NCI-H510A treated with DMSO at 0.1 percent for 48 hours (cell line): Measurements from ENCODE around the gene RHOF.
A peak's percentile ranks its signal among the peaks of the same experiment; 100 is the strongest.

Source experiments
- DNase-seq: peaks from one replicate; lab custom pipeline; 2025; lab: John Stamatoyannopoulos, UW

RHOF gene

DNA sequence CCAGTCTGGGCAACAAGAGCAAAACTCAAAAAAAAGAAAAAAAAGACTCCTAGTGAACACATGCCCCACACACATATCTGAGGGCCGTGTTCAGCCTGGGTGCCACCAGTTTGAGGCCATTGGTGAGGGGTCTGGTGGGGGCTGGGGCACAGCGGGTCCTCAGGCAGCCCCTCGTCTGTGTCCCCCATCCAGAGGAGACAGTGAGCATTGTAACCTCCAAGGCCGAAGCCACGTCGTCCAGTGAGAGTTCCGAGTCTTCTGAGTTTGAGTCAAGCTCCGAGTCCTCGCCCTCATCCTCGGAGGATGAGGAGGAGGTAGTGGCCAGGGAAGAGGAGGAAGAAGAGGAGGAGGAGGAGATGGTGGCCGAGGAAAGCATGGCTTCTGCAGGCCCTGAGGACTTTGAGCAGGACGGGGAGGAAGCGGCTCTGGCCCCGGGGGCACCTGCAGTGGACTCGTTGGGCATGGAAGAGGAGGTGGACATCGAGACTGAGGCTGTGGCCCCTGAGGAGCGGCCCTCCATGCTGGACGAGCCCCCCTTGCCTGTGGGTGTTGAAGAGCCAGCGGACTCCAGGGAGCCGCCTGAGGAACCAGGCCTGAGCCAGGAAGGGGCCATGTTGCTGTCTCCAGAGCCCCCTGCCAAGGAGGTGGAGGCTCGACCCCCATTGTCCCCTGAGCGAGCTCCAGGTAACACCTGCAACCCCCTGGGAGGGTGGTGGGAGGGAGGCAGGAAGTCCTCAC lies 25.9 kb upstream of the RHOF start:
- no peak for DNase-seq

DNA sequence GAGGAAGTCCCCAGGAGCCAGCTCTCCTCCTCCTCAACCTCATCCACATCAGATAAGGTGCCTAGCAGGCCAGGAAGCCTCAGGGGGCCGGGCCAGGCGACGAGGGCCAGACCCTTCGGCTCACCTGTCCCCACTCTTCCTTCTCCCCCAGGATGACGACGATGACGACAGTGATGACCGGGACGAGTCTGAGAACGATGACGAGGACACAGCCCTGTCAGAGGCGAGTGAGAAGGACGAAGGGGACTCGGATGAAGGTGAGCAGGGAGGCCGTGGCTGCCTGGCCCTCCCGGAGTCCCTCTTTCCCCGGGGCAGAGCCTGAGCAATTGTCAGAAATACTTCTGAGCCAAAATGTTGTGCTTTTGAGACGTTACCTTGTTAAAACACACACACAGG lies 24.2 kb upstream of the RHOF start:
- no peak for DNase-seq

DNA sequence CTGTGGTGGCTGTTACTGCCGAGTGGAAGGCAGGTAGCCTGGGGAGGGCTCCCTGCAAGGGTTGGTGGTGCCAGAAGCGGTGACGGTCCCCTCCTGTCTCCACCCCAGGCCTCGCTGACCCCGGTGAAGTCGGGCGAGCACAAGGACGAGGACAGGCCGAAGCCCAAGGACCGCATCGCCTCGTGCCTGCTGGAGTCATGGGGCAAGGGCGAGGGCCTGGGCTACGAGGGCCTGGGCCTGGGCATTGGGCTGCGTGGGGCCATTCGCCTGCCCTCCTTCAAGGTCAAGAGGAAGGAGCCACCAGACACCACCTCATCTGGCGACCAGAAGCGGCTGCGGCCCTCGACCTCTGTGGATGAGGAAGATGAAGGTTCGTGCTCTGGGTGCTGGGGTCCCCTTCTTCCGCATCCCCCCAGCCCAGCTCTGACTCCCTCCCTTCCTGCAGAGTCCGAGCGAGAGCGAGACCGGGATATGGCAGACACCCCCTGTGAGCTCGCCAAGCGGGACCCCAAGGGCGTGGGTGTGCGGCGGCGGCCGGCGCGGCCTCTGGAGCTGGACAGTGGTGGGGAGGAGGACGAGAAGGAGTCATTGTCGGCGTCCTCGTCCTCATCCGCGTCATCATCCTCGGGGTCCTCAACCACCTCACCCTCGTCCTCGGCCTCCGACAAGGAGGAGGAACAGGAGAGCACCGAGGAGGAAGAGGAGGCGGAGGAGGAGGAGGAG lies 23.6 kb upstream of the RHOF start:
- DNase-seq: no peak

DNA sequence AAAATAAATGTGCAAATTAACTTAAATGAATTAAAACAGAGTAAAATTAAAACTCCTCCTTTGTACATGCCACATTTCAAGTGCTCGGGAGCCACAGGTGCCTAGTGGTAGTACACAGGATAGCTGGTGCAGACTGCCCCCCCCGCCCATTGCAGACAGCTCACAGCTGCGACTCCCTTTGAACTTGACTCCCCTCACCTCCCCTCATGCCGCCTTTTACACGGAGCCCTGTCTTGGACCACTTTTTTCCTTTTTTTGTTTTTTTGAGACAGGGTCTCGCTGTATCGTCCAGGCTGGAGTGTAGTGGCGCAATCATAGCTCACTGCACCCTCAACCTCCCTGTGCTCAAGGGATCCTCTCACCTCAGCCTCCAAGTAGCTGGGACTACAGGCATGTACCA lies 21.8 kb upstream of the RHOF start:
- DNase-seq: no peak

DNA sequence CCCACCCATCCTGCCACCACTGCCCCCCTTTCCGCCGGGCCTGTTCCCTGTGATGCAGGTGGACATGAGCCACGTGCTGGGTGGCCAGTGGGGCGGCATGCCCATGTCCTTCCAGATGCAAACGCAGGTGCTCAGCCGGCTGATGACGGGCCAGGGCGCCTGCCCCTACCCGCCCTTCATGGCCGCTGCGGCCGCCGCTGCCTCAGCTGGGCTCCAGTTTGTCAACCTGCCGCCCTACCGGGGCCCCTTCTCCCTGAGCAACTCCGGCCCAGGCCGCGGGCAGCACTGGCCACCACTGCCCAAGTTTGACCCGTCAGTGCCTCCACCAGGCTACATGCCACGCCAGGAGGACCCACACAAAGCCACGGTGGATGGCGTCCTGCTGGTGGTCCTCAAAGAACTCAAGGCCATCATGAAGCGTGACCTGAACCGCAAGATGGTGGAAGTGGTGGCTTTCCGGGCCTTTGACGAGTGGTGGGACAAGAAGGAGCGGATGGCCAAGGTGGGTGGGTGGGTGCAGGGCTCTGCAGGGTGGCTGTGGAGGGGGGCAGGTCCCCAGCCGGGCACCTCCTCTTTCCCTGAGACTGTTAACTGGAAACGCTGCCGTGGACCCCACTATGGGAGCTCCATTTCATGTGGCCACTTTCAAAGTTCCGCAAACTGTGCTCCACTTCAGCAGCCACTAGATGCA lies 21.1 kb upstream of the RHOF start:
- no peak for DNase-seq

DNA sequence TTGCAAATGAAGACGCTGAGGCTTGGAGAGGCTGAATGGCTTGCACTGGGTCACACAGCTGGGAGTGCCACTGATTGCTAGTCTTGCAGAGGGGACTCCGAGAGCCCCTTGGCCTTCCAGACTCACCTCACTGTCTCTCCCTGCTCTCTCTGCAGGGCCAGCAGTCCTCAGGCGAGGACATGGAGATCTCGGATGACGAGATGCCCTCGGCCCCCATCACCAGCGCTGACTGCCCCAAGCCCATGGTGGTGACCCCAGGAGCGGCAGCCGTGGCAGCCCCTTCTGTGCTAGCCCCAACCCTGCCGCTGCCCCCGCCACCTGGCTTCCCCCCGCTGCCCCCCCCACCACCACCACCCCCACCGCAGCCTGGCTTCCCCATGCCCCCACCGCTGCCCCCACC lies 20.5 kb upstream of the RHOF start:
- DNase-seq: no peak

DNA sequence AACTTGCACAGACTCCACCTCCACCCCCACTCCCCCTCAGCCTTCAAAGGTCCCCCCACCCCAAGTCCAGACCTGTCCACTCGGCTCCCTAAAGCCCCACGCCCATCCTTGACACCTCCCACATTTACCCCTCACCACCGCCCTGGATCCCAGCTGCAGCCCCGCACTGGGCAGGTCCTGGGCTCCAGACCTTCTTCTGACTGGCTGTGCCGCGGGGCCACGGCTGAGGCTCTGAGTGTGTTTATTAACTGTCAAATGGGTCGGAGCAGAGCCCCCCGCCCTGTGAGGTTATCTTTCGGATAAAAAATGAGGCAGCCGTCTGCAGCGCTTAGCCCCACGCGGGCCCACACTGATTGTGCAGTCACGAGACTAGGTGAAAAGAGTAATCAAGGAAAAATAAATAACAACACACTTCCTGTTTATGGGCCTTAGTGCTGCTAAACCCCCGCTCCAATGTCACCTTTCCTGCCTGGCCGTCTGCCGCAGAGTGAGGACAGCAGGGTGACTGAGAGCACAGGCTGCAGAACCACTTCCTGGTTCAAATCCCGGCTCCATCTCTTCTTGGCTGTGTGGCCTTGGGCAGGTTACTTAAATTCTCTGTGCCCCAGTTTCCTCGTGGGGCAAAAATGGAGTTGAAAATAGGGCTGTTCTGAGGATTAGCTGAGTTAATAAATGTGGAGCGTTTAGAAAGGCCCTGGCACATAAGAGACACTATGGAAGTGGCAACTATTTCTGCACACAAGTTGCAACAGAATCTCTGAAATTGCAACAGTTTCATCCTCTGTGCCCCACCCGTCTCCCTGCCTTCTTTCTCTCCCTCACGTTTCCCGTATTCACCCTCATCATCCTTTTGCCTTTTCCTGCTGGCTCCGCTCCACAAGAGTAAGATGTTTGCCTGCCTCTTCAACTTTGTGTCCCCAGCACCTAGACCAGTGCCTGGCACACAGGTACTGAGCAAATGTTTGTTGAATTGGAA lies 19.7 kb upstream of the RHOF start:
- no peak for DNase-seq

DNA sequence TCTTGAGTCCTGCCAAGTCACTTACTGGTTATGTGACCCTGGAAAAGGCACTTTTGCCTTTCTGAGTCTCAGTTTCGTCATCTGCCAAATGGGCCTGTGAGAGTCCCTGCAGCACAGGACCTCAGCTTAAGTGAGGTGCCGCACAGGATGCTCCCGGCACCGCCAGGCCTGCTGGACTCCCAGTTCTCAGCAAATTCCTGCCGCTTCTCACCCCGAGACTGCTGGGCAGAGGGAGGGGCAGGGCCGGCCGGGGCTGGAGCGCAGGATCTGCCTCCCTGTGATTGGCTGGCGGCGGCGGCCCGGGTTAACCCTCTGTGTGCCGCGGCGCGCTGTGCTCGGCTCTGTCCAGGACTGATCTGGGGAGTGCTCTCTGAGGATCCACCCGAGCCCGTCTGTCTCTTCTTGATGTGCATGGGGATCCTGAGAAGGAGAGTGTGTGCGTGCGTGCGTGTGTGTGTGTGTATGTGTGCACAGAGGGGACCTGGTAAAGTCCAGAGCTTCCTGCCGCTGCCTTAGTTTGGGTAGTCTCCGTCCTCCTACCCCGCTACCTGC lies 18.9 kb upstream of the RHOF start:
- DNase-seq: peak; percentile 81

DNA sequence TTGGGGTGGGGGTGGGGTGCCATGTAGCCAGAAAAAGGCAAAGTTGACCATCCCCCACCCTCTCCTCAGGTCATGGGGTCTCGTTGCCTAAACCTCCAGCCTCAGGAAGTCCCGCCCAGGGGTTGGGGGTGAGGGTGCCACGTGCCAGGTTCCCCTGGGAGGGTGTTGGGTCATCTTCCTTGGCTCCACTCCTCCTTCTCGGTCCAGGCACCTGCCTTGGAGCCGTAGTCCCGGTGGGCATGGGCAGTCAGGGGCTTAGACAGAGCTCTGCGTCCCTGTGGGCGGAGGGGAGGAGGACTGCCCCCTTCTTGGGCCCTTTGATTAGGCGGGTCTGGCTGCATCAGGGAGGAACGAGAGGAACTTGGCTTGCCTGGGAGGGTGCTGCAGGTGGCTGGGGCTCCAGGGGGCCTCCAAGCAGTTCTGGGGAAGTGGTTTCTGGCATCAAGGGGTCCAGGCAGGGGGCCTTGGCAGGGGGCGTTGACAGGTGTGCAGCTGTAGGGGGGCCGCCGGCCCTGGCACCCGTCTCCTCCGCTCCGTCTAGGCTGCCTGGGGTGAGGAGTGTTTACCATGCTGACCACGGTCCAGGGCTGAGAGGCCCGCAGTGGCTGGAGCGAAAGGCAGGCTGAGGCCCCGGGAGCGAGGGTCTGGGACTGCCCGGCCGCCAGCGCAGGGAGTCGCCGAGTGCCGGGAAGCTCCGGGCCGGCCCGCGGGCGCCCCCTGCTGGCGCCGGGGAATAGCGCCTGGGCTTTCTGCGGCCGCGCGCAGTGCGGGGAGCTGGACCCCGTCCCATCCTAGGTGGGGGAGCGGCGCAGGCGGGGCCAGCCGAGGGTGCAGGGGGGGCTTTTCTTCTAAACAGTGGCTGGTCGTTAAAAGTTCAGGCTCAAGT lies 18.2 kb upstream of the RHOF start:
- DNase-seq: peak; percentile 75

DNA sequence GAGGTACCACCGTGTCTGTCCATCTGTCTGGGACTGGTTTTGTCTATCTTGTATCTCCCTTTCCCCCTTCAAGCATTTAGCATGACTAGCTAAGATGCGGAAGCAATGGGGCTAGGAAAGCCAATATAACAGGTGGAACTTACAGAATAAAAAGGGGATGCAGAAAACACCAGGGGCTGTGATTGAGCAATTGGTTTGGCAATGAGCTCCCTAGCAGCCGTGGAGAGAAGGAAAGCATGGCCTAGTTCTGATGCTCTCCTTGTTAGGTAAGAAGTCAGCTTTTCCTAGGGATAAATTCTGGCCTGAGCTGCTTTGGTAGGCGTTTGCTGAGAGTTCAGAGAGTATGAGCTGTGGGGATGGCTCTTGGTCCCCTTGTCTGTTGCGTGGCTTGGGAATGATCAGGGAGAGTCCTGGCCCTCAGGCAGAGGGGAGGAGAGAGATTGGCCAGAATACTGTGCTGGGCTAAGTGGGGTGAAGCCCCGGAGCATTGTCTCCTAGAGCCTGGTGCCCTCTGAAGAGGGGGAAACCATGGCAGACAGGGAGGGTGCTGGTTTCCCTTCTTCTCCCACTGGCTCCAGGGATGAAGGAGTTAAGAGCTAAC lies 17.4 kb upstream of the RHOF start:
- DNase-seq: no peak

DNA sequence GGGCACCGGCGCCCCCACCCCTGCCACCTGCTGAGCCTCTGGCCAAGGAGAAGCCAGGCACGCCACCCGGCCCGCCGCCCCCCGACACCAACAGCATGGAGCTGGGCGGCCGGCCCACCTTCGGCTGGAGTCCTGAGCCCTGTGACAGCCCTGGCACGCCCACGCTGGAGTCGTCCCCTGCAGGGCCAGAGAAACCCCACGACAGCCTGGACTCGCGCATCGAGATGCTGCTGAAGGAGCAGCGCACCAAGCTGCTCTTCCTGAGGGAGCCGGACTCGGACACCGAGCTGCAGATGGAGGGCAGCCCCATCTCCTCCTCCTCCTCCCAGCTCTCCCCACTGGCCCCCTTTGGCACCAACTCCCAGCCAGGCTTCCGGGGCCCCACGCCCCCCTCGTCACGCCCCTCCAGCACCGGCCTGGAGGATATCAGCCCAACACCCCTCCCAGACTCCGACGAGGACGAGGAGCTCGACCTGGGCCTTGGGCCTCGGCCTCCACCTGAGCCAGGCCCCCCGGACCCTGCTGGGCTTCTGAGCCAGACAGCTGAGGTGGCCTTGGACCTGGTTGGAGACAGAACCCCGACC lies 16.8 kb upstream of the RHOF start:
- no peak for DNase-seq

DNA sequence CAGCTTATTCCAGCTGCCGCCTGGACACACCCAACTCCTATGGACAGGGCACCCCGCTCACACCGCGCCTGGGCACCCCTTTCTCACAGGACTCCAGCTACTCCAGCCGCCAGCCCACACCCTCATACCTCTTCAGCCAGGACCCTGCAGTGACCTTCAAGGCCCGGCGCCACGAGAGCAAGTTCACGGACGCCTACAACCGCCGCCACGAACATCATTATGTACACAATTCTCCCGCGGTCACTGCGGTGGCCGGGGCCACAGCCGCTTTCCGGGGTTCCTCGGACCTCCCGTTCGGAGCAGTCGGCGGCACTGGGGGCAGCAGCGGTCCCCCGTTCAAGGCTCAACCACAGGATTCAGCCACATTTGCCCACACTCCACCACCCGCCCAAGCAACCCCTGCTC lies 16.2 kb upstream of the RHOF start:
- DNase-seq: no peak

DNA sequence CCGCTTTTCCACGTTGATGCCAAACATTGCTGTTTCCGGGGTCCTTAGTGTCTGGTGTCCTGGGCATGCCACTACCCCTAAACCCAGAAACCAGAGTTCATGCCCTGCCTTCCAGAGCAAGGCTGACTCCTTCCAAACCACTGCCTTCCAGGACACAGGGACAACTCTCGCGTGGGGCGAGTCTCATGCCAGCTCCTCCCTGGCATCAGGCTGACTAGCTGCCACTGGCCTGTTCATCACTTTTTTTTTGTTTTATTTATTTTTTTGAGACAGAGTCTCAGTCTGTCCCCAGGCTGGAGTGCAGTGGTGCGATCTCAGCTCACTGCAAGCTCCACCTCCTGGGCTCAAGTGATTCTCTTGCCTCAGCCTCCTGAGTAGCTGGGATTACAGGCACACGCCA lies 15.1 kb upstream of the RHOF start:
- no peak for DNase-seq

DNA sequence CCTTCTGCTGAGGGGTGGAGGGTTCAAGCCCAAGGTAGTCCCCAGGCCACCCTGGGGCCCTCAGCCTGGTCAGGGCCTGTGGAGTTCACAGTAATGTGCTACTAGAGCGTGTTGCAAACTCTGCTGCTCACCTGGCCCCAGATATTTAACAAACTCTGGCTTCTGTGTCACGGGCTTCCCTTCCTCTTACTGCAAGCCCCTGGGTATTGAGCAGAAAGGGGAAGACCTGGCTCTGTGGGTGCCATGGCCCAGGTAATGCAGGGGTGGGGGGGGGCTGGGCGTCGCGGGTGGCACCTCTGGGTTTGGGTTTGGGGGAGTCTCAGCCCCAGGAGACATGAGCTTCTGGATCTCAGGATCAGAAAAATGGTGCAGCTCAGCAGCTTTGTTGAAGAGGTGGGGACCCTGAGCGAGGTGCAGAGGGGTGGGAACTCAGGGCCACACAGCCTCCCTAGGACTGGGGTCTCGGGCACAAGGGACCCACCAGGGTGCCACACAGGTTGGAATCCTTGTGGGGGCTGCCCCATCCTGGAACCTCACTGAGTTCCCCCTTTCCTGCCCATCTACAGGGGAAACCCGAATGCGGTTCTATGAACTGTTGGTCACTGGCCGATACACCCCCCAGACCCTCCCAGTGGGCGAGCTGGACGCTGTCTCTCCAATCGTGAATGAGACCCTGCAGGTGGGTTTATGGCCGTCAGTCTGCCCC lies 14.3 kb upstream of the RHOF start:
- no peak for DNase-seq

DNA sequence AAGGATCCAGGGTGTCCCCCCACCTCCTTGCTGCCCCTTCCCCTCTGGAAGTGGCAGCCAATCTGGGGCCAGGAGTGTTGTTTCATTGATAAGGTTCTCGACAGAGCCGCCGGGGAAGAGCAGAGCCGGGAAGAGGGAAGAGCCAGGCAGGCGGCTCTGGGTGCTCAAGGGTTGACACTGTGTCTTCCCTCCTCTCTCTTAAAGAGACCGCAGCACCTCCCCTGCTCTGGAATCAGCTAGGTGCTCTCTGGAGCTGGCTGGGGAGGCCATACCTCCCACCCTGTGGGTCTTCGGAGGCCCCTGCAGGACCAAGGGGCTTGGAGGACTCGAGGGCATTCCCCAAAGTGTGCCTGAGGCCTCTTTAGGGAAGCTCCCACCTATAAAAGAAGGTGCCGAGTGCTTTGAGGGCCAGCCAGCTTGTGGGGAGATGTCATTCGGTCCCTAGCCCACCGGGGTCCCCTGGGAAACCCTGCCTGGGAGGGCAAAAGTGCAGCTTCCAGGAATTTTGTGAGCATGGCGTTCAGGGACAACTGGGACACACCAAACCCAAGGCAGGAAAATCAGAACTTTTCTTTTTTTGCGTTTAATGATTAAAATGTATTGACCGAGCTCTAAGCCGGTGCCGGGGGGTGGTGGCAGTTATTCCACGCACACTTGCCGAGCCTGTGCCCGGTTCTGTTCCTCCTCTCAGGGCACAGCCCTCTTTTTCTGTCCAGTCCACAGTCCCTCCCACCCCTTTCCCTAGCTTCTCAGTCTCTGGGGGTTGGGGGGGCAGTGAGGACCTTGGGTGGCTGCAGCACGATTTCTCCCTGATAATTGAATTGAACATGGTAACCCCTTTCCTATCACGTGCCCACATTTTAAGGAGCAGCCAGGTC lies 13.3 kb upstream of the RHOF start:
- peak; percentile 34 for DNase-seq

DNA sequence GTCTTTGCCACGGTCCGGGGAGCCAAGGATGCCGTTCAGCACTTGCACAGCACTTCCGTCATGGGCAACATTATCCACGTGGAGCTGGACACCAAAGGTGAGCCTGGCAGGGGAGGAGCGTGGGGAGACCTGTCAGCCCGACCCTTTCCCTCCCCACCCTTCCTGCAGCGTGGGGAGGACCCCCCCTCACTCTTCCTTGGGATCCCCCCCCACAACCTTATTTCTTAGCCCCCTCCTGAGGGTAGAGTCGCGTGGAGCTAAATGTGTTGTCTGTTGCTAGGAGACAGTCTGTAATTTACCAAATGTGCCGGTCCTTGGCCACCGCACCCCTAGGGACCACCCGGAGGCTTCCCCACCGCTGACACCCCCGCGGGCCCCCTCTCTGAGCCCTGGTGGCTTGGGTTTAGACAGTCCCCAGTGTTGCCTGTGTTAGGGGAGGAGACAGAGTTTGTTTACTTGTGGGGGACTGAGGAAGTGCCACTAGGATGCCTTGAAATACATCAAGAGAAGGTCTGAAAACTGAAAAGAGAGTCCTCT lies 12.6 kb upstream of the RHOF start:
- no peak for DNase-seq

DNA sequence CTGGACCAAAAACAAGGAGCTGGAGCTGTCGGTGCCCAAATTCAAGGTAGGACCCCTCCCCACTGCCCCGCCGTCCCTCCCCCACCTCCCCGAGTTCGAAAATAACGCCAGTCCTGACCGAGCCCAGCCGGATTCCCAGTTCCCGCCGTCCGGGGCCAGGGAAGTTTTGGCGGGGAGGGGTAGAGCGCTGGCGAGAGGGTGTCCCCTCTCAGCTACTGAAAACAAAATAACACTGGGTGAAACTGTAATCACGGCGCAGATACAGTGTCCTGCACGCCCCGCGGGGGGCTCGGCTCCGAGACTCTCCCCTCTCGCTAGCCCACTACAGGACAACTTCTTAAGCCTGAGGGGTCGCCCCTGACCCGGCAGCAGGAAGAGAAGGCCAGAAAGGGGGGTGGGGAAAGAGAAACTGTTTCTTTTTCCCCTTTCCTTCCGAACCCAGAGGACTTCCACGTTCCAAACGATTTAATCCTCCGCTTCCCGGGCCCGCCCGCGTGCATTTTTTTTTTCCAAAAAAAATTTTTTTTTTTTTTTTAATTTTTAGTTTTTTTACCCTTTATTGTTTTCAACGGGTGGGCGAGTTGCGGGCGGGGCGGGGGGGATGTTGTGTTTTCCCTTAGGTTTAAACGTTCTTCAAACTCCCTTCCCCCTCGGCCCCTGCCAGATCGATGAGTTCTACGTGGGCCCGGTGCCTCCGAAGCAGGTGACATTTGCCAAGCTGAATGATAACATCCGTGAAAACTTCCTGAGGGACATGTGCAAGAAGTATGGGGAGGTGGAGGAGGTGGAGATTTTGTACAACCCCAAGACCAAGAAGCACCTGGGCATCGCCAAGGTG lies 11.9 kb upstream of the RHOF start:
- no peak for DNase-seq
